Loucy (cell line): Measurements from ENCODE around the gene CCDC71.

Experiments used
- H2AFZ ChIP-seq: fragments of 200-600 bp; sonication (generic); 2 replicates; pipeline ENCODE4 v1.6.0; 2016; ENCODE audit warnings: antibody characterized with exemption, mild to moderate bottlenecking, low read length, moderate library complexity
- H3F3A ChIP-seq: fragments of 200-600 bp; 2 replicates; pipeline ENCODE4 v1.6.0; 2016; ENCODE audit warnings: antibody characterized with exemption, low read depth, mild to moderate bottlenecking
- H3K27me3 ChIP-seq: fragments of 200-600 bp; sonication (generic); 2 replicates; pipeline ENCODE4 v1.6.1; 2014; ENCODE audit warnings: low read length, mild to moderate bottlenecking; ENCODE audit not compliant: insufficient read depth, poor library complexity, severe bottlenecking
- H3K36me3 ChIP-seq: fragments of 200-600 bp; sonication (generic); 2 replicates; pipeline ENCODE4 v1.6.1; 2016; ENCODE audit warnings: low read length; ENCODE audit not compliant: insufficient read depth
- H3K4me1 ChIP-seq: fragments of 200-600 bp; sonication (generic); 2 replicates; pipeline ENCODE4 v1.5.1; 2014; ENCODE audit warnings: low read length, mild to moderate bottlenecking; ENCODE audit not compliant: insufficient read depth, poor library complexity, severe bottlenecking
- H3K4me2 ChIP-seq: fragments of 200-600 bp; sonication (generic); 2 replicates; pipeline ENCODE4 v1.6.0; 2014; ENCODE audit warnings: antibody characterized with exemption, low read length, low read depth, mild to moderate bottlenecking; ENCODE audit not compliant: poor library complexity, severe bottlenecking
- H3K4me3 ChIP-seq: fragments of 200-600 bp; sonication (generic); 2 replicates; pipeline ENCODE4 v1.5.1; 2014; ENCODE audit warnings: low read length, mild to moderate bottlenecking, mixed read lengths; ENCODE audit not compliant: poor library complexity, severe bottlenecking
- H3K79me2 ChIP-seq: fragments of 200-600 bp; sonication (generic); 2 replicates; pipeline ENCODE4 v1.6.1; 2014; ENCODE audit warnings: low read length; ENCODE audit not compliant: insufficient read depth
- H3K9ac ChIP-seq: fragments of 200-600 bp; sonication (generic); 2 replicates; pipeline ENCODE4 v1.6.0; 2014; ENCODE audit warnings: mild to moderate bottlenecking, low read depth, low read length, moderate library complexity; ENCODE audit not compliant: poor library complexity, severe bottlenecking
- H3K9me2 ChIP-seq: fragments of 200-600 bp; sonication (generic); replicated peaks from 2 replicates; pipeline ENCODE4 v1.6.1; 2016; ENCODE audit warnings: low read depth, low read length, mixed read lengths
- H3K9me3 ChIP-seq: fragments of 200-600 bp; sonication (generic); 2 replicates; pipeline ENCODE4 v1.6.1; 2014; ENCODE audit warnings: mild to moderate bottlenecking, antibody characterized with exemption, low read length, low read depth; ENCODE audit not compliant: insufficient read depth
- H4K20me1 ChIP-seq: fragments of 200-600 bp; sonication (generic); 2 replicates; pipeline ENCODE4 v1.6.0; 2014; ENCODE audit warnings: antibody characterized with exemption, low read length, mild to moderate bottlenecking; ENCODE audit not compliant: insufficient read depth, poor library complexity, severe bottlenecking
- CTCF ChIP-seq: fragments of 200-600 bp; sonication (generic); conservative IDR thresholded peaks from 2 replicates; pipeline ENCODE4 v1.5.1; 2014; ENCODE audit warnings: mild to moderate bottlenecking, antibody characterized with exemption, low read length
- EZH2phosphoT487 ChIP-seq: fragments of 200-600 bp; IDR thresholded peaks from 2 replicates; pipeline ENCODE4 v1.6.1; 2018; ENCODE audit warnings: antibody characterized with exemption, mild to moderate bottlenecking, moderate library complexity, borderline replicate concordance

The CCDC71 gene

DNA sequence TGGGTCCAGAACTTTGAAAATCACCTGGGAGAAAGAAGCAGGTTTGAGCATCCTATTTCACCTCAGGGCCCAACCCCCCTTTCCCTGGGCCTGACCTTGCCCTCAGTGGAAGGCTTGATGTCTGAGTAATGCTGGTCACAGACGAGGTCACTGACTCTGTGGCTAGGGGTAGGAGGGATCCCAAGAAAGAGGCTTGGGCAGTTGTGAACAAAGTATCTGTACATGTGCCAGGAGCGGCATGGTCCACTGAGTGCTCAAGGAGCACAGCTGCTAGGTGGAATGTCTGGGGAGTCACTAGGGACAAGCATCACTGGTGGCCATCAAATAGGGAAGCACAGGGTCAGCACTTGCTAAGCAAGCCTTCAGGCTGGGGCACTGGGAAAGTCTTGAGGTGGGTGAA is 7.3 kb downstream of the CCDC71 start:
- Histone ChIP-seq H3F3A (no peaks in the 10 kb centered on the region), H4K20me1 (no peaks in the 10 kb centered on the region), H3K4me3 (no peak overlapping the region), H3K9ac (no peak overlapping the region), H3K4me1 (no peaks in the 10 kb centered on the region), H3K27me3 (no peaks in the 10 kb centered on the region), H3K9me2 (no peaks in the 10 kb centered on the region), H2AFZ (no peak overlapping the region), H3K4me2 (no peak overlapping the region), H3K36me3 (peaks cover 6% of the 10 kb centered on the region; the same call in 1 of the 2 replicates), H3K9me3 (no peaks in the 10 kb centered on the region), H3K79me2 (no peaks in the 10 kb centered on the region)
- no peak for TF ChIP-seq EZH2phosphoT487
- no peak for TF ChIP-seq CTCF

DNA sequence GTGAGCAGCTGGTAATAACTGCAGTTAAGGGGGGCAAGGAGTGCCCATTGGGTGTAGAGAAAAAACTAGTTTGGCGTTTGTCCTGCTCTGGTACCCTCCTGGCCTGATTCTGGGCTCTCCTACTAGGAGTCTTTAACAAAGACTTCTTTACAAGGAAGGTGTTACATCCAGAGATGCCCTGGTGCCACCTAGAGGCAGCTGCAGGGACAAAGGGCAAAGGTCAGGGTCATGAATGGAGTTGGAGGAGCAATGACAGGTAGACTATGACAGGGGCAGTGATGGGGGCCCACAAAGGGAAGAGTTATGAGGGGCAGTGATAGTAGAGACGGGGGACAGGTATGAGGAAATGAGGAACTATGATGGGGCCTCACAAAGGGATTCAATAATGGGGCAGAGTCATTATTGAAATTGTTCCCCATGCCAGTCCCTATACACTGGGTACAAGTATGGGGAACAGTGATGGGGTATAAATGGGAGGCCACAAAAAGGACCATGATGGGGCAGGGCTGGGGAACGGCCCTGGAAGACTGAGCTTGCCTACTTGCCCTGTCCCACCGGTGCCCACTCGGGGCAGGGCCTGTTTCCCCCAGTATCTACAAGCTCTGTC is 7.9 kb downstream of the CCDC71 start:
- no peaks in the 10 kb centered on the region for H3K4me1 ChIP-seq
- no peaks in the 10 kb centered on the region for H3K27me3 ChIP-seq
- H2AFZ ChIP-seq, result no peak overlapping the region
- H3K4me2 ChIP-seq, result no peak overlapping the region
- no peaks in the 10 kb centered on the region for H3F3A ChIP-seq
- no peak overlapping the region for H3K4me3 ChIP-seq
- no peaks in the 10 kb centered on the region for H3K9me2 ChIP-seq
- H4K20me1 ChIP-seq, result no peaks in the 10 kb centered on the region
- H3K9ac ChIP-seq, result no peak overlapping the region
- H3K9me3 ChIP-seq, result no peaks in the 10 kb centered on the region
- H3K79me2 ChIP-seq, result no peaks in the 10 kb centered on the region
- no peaks in the 10 kb centered on the region for H3K36me3 ChIP-seq
- no peak for TF ChIP-seq EZH2phosphoT487
- TF ChIP-seq CTCF, result peak; percentile 76

DNA sequence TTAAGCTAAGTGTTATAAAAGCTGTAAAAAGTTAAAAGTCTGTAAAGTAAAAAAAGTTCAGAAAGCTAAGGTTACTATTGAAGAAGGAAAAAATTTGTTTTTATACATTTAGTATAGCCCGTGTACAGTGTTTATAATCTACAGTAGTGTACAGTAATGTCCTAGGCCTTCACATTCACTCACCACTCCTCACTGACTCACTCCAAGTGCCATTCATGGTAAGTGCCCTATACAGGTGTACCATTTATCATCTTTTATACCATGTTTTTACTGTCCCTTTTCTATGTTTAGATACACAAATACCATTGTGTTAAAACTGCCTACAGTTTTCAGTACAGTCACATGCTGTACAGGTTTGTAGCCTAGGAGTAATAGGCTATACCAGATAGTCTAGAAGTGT is 8.8 kb downstream of the CCDC71 start:
- H3K4me3 ChIP-seq, result no peak overlapping the region
- H3K27me3 ChIP-seq, result peaks cover 5% of the 10 kb centered on the region
- no peaks in the 10 kb centered on the region for H3K36me3 ChIP-seq
- H3K9ac ChIP-seq, result no peak overlapping the region
- no peaks in the 10 kb centered on the region for H4K20me1 ChIP-seq
- no peaks in the 10 kb centered on the region for H3F3A ChIP-seq
- no peaks in the 10 kb centered on the region for H3K9me2 ChIP-seq
- H3K4me1 ChIP-seq, result no peaks in the 10 kb centered on the region
- TF ChIP-seq EZH2phosphoT487 (no peak), CTCF (no peak)
- no peaks in the 10 kb centered on the region for H3K79me2 ChIP-seq
- no peak overlapping the region for H3K4me2 ChIP-seq
- no peaks in the 10 kb centered on the region for H3K9me3 ChIP-seq
- H2AFZ ChIP-seq, result no peak overlapping the region
